M059J (cell line): Measurements from ENCODE around the gene JPH3. TPM values are rescaled to one million over a fixed set of nuclear protein-coding genes. Genes with fewer than 3 reads are reported as not detected.
A peak's percentile ranks its signal among the peaks of the same experiment; 100 is the strongest.
"Not testable (repeated sequence)": the region's sequence is repeated elsewhere in the genome, so short reads cannot be mapped to it uniquely, and the experiment has no call there.

Source experiments
- DNase-seq: peaks from one replicate; pipeline ENCODE4 v3.0.0-alpha.2; 2012; ENCODE audit warnings: low read depth
- total RNA-seq: library from RNA; depleted of rRNA; stranded (reverse); fragments of >200 nt; shearing (Covaris generic); gene quantifications from 2 replicates; pipeline ENCODE4 v1.2.3, GENCODE V29; 2014

JPH3 gene
- total RNA-seq, 1 experiment from 2014 or later = 0.05 TPM

DNA sequence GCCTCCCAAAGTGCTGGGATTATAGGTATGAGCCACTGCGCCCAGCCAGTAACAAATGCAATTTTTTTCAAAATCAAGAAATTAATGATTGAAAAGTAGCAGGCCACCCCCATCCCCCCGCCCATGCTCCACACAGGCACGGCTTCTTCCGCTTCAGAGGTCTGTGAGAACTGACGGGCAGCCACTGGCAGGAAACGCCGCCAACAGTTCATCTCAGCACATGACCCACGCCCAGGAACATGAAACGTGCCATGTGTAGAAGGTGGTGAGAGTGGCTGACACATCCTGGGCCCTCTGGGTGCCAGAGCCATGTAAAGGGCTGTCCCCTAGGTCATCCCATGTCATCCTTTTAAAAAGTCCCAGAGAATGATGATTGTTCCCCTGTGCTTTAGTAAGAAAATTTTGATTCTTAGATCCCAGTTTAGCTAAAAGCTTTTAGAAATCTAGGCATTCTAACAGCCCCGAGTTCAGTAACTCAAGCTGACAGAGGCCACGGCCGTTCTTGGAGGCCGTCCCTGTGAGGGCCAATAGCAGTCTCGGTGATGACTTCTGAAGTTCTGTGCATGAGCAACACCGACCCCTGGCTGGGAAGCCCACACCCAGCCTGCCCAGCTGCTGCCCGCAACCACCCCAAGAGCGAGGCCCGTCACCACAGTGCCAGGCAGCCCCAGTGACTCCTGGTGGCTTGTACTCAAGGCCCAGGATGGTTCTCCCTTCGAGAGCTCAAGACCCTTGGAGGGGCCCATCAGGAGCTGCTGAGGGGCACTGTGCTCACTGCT, 111.3 kb downstream of the JPH3 start:
- DNase-seq = no peak

DNA sequence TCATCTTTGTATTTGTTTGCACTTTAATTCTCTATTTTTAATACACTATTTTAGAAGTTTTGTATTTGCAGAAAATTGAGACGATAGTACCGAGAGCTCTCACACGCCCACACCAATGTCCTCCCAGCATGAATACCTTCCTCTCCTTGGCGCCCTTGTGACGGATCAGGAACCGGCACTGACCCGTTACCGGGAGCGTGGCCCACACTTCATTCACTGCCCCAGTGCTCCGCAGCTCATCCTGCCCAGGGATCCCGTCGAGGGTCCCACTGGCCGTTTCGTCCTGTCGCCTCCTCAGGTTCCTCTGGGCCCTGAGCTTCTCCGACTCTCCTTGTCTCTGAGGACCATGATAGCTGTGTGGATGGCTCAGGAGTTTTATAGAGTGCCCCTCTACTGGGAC, 112.9 kb downstream of the JPH3 start:
- DNase-seq = no peak

DNA sequence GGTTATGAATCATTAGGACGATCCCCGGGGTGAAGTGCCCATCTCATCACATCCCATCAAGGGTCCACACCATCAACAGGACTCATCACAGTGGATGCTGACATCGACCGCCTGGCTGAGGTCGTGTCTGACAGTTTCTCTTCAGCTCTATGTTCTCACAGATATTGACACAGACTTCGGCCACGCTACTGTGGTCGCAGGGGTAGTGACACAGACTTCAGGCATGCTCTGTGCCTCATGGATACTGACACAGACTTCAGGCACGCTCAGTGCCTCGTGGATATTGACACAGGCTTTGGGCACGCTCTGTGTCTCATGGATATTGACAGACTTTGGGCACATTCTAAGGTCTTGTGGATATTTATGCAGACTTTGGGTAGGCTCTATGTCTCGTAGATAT, 113.3 kb downstream of the JPH3 start:
- no peak for DNase-seq

DNA sequence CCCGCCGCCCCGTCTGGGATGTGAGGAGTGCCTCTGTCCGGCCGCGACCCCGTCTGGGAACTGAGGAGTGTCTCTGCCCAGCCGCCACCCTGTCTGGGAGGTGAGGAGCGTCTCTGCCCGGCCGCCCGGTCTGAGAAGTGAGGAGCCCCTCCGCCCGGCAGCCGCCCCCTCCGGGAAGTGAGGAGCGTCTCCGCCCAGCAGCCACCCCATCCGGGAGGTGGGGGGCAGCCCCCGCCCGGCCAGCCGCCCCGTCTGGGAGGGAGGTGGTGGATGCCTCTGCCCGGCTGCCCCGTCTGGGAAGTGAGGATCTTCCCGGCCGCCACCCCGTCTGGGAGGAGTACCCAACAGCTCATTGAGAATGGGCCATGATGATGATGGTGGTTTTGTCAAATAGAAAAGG, 116.5 kb downstream of the JPH3 start:
- not testable (repeated sequence) for DNase-seq

DNA sequence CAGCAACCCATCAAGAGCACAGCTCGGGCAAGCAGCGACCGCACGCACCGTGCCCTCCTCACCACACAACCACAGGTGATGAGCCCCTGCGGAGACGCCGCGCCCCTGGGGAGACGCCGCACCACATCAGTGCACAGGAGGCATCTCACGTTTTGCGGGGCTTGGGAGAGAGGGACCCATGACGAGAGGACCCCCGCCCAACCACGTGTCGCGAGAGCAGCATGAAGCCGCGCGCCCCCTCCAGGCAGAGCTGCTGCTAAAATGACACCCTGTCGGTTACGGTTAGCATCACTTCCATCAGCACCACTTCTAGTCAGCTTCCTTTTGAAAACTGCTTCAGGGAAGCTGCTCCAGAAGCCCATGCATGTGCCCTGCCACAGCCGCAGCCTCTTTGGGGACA, 118.1 kb downstream of the JPH3 start:
- DNase-seq = no peak

DNA sequence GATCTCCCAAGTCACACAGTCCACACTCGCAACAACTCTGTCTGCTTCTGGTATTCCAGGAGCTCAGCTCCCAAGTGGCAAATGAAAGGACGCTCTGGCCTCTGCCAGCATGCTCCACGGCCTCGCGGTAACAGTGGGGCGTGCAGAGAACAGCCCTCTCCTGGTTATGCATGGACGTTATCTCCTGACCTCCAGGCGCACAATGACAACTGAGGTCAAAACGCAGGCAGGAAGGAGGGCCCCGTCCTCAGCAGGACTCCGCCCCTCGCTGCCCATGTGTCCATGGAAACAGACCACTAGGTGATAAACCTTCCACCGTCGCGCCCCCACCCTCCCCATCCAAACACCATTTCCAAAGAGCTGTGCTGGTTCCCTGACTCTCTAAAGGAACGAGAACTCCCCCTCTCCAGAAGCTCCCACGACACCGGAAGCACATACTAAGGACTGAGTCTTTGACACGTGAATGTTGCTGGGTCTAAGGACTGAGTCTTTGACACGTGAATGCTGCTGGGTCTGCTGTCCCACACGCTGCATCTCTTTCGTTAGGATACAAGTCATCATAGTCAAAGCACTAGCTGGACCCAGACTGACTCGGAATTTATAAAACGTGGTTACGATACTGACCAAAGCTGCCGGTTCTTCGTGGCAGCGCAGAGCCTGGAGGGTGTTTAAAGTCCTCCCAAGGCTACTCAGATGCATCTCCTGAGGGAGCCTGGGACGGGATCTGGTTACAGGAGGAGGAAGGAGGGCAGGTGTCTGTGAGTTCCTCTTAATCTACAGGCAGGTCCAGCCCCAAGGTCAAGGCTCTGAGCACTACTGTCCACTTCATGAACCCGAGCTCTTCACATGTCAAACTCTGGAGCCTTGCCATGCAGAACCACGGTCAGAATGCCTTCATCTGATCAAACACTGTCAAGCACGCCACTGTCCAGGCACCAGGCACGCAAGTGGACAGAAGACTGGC, 119.6 kb downstream of the JPH3 start:
- no peak for DNase-seq

DNA sequence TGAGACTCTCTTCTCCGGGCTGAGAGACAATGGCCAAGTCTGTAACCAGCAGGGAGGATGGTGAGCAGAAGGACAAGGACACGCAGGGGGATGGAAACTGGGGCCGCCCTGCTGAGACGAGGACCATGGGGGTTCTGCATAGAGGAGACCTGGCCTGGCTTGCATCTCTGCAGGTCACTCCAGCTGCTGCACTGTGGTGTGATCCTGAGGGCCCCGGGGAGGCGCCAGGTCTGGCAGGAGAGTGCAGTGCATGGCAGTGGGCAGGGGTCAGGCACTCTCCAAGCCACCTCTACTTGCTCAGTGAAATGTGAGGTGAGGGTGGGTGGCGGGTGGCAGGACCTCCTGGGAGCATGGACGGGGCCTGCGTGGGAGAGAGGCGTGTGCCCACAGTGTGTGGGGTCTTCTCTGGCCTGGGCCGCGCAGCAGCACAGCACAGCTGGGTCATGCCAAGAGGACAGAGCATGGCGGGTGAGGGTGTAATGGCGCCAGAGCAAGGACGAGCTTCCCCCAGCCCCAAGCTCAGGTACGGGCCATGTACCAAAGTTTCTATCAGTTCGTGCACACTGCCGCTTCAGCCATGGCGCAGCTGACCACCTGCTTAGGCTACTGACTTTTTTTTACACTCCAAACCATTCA, 120.4 kb downstream of the JPH3 start:
- DNase-seq = no peak

DNA sequence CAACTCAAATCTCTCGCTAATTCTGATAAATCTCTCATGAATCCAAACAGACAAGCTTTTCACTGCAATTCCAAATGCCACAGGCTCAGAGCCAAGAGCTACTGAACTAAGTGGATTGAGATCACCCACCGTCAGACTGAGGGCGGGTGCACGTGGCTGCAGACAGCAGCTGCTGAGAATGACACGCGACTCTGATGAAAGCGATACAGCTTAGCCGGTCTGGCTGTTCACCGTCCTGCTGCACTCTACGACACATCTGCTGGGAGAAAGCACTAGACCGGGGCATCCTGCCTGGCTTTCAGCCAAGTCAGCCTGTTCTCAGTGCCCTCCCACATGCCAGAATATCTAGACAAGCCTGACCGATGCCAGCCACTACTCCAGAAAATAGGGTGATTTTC, 120.9 kb downstream of the JPH3 start:
- peak; percentile 5 for DNase-seq

DNA sequence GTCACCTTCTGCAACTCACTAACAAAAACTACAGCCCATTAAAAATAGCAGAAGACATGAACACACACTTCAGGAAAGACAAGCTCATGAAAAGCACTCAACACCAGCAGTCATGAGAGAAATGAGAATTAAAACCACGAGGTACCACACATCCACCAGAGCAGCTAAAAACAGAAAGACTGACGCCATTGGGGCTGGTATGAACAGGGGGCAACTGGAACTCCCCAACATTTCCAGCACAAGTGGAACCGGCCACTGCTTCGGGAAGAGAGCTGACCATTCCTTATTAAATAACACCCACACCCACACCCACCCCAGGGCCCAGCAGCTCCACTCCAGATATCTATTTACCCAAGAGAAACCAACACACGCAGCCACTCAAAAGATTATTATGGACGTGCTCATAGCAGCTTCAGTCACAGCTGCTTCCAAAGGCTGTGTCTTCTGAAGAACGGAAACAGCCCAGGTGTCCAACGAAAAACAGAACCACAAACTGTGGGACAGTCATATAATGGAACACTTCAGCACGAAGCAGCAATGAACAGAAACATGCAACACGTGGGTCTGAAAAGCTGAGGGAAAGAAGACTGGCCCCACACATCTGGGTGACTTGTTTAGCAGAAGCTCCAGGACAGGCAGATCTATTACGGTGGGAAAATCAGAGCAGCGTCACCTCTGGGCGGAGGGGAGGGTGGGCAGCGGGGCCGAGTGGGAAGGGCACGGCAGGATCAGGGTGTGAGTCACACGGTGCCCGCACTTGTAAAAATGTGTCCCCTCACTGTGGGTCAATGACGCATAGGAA, 122.4 kb downstream of the JPH3 start:
- no peak for DNase-seq

DNA sequence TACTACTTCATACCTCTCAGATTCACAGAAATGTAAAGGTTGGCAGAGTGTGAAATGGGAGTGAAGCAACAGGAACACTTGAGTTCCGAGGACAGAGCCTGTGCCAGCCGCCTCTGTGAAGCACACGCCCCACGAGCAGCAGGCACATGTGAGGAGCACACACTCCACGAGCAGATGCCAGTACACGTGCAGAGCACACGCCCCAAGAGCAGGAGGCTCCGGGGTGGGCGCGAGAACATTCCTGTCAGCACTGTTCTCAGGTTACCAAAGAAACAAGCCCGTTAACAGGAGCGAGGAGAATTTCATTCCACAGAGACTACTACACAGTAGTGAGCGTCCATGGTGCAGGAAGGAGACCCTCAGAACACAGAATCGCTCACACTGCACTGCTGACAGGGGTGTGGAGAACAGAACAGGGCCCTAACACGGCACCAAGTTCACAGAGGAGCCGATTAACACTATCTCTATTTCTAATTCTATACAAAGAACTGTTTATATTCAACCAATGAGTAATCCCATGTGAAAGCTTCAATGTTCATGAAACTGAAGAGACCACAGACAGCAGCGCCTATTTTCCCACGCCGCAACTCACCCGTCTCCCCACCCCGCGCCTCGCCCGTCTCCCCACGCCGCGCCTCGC, 123.4 kb downstream of the JPH3 start:
- DNase-seq = no peak

DNA sequence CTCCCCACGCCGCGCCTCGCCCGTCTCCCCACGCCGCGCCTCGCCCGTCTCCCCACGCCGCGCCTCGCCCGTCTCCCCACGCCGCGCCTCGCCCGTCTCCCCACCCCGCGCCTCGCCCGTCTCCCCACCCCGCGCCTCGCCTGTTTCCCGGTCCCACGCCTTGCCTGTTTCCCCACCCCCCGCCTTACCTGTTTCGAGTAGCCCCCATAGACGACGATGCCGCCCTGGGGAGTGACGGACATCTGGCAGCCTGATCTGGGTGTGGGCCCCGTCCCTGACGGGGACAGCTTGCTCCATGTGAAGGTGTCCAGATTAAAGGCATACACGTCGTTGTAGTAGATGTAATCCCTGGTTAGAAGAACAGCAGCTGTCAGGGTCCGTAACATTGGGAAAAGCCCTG, 124.3 kb downstream of the JPH3 start:
- not testable (repeated sequence) for DNase-seq

DNA sequence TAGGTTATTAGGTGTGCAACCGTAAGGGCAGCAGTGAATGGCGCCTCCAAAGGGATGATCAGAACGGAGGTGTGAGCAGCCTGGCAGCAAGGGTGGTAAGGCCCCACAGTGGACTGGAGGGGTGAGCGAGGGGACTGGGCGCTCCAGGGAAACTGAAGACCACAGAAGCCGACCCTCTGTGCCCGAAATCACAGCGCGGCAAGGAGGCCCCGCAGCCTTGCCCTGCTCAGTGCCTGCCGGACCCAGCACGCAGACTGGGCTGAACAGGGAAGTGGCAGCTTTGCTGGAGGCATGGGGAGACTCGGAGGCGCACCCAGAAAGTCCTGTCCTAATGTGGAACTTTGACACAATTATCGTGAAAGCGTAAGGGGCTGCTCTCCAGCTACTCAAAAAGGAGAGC, 125.0 kb downstream of the JPH3 start:
- DNase-seq = no peak

DNA sequence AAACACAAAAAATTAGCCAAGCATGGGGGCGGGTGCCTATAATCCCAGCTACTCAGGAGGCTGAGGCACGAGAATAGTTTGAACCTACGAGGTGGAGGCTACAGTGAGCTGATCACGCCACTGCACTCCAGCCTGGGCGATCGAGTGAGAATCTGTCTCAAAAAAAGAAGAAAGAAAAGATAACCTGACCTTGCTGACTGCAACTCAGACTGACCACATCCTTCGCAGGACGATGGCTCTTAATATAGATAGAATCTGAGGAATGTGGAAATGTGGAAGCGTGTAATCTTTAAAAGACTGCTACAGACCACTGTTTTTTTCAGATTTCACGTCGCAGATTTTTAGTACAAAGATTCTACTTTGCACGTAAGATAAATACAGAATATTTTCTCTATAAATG, 125.7 kb downstream of the JPH3 start:
- no peak for DNase-seq

DNA sequence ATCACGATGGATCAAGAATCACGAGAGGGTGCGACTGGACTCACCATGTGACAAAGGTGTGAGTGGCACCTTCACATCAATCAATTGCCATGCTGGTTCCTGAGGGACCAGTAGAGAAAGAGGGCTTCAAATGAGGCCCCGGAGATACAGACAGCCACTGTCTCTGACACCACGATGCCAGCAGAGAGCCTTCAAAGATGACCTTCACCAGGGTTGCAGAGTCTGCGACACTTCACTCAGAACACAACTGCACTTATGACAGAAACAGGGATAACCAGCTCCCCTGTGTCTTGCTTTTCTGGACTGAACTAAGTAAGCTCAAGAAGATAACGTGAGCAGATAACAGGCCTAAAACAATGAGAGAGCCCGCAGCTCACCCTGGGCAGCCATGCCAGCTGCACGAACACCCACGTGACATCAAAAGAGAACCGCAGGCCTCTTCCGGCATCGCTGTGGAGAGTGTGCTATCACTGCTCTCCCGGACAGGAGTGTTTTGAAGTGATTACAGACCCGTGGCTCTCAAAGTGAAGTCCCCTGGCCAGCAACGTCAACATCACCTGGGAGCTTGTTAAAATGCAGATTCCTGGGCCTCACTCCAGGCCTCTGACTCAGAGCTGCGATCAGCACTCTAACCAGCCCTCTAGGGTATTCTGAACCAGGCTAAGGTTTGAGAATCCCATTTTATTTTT, 127.1 kb downstream of the JPH3 start:
- no peak for DNase-seq

DNA sequence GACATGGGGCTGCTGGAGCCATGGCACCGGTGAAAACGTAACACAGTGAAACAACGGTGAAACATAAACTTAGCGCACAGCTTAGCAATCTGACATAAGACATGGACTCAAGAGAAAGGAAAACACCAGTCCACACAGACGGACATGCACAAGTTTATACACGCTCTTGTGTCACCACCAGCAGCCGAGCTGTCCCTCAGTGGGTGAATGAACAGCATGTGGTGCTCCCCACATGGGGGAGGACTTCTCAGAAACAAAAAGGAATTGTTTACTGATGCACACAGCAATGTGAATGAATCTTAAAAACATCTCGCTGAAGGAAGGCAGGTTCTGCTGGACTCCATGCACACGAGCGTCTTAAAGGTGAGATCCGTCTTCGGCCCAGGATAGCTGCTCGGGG, 129.3 kb downstream of the JPH3 start:
- DNase-seq = no peak

DNA sequence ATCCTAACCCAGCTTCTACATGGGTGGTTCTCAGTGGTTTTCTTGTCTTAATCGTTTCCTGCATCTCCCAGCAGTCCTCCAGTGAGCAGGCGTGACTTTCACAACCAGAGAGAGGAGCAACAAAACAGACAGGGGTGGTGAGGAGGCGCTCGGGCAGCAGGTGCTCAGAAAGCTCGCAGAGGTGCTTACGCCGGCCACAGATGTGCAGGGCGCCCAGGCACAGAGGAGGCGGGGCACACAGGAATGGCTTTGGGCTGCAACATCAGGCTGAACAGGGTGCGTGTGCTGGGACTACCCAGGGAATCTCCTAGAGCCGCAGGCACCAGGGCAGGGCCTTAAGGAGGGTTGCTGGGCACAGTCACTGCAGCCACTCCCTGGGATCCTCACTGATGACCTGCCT, 130.9 kb downstream of the JPH3 start:
- DNase-seq = no peak

DNA sequence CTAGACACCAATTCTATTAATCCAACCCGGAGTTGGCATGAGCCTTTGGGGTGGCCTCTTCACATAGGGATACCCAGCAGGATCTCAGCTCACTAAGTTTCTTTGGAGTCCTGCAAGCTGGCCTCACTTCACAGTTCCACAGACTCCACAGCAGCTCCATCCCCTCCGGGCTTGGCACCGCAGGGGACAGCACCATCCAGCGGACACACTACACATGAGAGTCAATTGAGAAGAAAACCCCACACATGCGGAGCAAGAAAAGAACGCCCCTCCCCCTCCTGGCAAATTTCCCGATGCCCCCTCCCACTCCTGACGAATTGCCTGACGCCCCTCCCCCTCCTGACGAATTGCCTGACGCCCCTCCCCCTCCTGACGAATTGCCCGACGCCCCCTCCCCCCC, 132.3 kb downstream of the JPH3 start:
- DNase-seq = no peak

DNA sequence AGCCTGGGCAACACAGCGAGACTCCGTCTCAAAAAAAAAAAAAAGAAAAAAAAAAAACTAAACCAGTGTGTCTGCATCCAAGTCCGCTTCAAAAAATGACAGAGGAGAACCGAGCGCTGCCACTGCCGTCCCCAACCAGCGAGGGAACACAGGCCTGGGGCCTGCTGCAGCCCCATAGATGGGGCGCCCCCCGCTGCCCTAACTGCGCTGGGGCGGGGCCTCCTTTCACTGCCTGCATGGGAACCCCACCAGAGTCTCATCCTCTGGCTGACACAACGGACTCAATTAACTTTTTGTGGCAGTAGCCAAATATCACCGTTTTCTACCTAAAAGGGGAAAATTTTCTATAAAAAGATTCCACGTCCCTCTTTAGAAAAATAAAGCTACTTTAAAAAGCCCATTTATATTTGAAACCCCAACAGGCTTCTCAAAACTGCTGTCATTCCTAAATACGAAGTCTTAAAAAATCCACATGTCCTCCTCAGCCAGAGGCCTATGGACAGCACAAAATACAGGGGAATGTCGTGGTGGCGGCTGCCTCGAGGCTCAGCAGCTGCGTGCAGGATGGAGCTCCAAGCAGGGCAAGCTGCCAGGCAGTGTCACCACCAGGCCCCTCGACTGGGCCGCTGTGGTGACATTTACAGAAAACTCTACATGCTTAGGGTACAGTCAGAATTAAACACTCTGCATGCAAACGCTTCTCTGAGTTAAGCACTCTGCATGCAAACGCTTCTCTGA, 133.1 kb downstream of the JPH3 start:
- no peak for DNase-seq

DNA sequence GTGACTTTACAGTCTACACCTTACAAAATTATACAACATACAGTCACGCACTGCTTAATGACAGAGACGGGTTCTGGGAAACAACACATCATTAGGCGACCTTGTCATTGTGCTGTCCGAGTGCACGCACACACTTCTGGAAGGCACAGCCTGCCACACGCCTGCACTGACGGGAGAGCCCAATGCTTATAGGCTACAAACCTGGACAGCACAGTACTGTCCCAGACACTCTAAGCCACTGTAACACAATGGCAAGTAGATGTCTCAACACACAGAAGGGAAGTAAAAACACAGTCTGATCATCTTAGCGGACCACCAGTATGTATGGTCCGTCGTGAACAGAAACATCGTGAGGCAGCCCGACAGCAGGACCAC, 133.7 kb downstream of the JPH3 start:
- no peak for DNase-seq

DNA sequence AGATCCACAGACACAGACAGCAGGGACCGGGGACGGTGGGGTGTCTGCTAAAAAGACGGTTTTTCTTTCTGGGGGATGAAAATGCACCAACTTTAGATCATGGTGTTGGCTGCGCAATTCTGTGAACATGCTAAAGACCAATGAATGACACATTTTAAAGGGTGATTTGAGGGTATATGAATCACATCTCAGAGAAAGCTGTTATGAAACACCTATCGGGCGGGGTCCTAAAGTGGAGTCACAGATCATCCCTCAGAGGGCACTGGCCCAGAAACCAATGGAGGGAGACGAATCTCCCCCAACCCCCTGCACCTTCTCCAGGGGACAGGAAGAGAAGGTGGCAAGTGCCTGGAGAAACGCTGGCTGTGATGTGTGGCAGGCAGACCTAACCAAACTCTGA, 137.5 kb downstream of the JPH3 start:
- DNase-seq = no peak
